OCI-LY1 (cell line): ENCODE measurements around the gene GARRE1.

Experiments
- EZH2 ChIP-seq: fragments of 200-600 bp; sonication (generic), shearing (Covaris generic); IDR thresholded peaks from 2 replicates; pipeline ENCODE4 v1.8.0; 2017; ENCODE audit warnings: borderline replicate concordance, mixed run types, mild to moderate bottlenecking, antibody characterized with exemption, low read length, moderate library complexity, mixed read lengths
- TF ChIP-seq, protein P1 (sequence below): fragments of 200-600 bp; sonication (generic), shearing (Covaris generic); IDR thresholded peaks from 2 replicates; pipeline ENCODE4 v1.5.1; 2017; ENCODE audit warnings: mild to moderate bottlenecking, antibody characterized with exemption, low read length, moderate library complexity, mixed read lengths

DNA sequence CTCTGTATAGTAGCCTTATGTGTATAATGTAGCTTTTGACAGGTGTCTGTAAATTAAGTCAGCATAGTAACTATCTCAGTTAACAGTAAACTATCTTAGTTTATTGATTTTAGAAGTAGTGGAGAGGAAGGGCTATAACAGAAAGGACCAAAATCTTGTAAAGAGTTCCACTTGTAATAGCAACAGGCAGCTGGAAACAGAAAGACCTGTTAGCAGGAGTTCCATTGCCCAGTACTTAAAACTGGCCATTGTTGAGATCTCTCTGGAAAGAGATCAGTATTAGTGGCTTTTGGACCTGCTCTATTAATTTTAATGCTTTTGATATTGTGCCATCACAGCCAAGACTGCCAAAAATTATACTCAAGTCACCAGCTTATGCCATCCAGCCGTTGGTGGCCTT, 32.0 kb upstream of the GARRE1 start:
- TF ChIP-seq EZH2 = no peak
- TF ChIP-seq, protein P1, sequence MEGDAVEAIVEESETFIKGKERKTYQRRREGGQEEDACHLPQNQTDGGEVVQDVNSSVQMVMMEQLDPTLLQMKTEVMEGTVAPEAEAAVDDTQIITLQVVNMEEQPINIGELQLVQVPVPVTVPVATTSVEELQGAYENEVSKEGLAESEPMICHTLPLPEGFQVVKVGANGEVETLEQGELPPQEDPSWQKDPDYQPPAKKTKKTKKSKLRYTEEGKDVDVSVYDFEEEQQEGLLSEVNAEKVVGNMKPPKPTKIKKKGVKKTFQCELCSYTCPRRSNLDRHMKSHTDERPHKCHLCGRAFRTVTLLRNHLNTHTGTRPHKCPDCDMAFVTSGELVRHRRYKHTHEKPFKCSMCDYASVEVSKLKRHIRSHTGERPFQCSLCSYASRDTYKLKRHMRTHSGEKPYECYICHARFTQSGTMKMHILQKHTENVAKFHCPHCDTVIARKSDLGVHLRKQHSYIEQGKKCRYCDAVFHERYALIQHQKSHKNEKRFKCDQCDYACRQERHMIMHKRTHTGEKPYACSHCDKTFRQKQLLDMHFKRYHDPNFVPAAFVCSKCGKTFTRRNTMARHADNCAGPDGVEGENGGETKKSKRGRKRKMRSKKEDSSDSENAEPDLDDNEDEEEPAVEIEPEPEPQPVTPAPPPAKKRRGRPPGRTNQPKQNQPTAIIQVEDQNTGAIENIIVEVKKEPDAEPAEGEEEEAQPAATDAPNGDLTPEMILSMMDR = no peak
